SIG-M5 (cell line): ENCODE data around the gene ABCA7.

Experiments
- DNase-seq: peaks from one replicate; lab custom pipeline; 2025; lab: John Stamatoyannopoulos, UW

The ABCA7 gene

DNA sequence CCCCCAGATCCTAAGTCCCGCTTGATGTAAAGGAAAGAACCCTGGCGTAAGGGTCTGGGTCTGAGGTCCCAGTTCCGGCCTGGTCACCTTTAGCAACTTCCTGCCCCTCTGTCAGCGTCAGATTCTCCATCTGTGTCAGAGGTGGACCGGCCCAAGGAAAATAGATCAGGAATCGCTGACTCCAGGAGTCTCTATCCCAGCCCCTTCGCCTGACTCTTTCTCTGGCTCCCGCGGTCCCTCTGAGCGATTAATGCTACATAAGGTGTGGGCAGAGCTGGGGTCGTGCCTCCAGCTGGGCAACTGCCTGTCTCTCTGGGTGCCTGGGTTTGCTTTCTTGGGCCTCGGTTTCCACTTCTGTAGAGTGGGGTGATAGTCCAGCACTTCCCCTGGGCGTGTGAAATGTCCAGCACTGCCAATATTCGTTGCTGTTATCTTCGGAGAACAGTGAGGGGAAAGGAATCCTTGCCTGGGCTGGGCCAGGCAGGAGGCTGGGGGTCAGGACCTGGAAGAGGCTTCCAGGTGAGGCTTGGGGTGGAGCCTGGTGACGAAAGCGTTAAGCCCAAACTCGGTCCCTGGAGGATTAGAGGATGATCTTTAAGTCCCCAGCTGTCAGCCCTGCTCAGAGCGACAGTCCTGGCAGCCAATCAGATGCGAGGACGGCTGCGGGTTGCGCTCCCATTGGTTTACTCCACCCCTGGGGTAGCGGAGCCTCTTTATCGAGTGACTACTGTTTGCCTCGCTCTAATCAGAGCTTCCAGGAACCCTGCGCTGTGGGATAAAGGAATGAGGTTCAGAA, 767 bp downstream of the ABCA7 start:
- DNase-seq, result no peak

DNA sequence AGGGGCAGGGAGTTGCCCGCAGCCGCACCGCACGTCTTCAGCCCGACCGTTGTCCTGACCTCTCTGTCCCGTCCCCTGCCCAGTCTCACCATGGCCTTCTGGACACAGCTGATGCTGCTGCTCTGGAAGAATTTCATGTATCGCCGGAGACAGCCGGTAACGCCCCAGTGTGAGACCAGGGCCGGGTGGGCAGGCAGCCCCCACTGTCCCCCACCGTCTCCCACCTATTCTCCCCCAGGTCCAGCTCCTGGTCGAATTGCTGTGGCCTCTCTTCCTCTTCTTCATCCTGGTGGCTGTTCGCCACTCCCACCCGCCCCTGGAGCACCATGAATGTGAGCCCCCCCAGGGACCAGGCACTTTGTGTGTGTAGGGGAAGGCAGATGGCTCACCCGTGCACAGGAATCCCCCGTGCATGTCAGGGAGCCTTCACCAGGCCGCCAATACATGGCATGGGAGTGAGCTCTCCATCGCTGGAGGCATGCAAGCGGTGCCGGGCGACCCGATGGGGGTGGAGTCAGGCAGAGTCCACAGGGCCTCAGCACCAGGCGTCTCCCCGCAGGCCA, 1.4 kb downstream of the ABCA7 start:
- no peak for DNase-seq

DNA sequence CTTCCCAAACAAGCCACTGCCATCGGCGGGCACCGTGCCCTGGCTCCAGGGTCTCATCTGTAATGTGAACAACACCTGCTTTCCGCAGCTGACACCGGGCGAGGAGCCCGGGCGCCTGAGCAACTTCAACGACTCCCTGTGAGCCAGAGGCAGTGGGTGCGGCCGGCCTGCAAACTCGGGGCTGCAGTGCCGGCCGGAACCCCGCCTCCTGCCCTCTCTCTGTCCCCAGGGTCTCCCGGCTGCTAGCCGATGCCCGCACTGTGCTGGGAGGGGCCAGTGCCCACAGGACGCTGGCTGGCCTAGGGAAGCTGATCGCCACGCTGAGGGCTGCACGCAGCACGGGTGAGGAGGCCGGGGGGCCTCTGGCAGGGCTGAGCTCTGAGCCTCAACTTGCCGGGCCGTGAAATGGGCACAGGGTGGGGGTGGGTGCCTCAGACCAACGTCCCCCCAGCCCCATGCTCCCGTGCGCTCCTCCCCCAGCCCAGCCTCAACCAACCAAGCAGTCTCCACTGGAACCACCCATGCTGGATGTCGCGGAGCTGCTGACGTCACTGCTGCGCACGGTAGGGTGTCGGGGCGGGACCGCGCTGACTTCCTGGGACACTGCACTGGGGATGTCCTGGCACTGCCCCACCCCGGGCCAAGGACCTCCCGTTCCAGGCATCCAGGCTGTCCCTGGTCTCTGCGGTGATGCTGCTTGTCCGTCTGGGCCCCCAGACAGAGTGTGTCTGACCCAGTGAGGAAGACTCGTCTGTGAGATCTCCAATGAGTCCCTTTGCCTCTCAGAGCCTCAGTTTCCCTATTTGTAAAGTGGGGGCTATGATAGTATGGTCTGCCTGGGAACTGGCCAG, 2.2 kb downstream of the ABCA7 start:
- DNase-seq, result no peak

- no peak for DNase-seq
Observed at GRCh38 chr19:1042689-1043511, 3.0 kb downstream of the ABCA7 start.

GRCh38 chr19:1045247-1045603, 5.3 kb downstream of the ABCA7 start:
- no peak for DNase-seq

GRCh38 chr19:1046117-1046626, 6.3 kb downstream of the ABCA7 start:
- DNase-seq, result no peak

GRCh38 chr19:1046836-1047695, 7.2 kb downstream of the ABCA7 start:
- no peak for DNase-seq

DNA sequence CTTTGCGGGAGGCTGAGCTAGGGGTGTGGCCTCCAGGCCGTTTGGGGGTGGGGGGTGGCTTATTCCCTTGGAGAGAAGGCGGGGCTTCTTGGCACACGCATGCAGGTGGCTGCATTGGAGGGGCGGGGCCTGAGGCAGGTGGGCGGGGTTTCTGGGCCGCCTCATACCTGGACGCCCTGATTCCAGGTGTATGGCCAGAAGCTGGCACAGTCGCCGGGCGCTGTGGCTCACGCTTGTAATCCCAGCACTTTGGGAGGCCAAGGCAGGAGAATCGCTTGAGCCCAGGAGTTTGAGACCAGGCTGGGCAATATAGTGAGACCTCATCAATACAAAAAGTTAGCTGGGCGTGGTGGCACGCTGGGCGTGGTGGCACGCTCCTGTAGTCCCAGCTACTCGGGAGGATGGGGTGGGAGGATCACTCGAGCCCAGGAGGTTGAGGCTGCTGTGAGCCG, 7.8 kb downstream of the ABCA7 start:
- no peak for DNase-seq

- no peak for DNase-seq
Observed at GRCh38 chr19:1049106-1049505, 9.2 kb downstream of the ABCA7 start.

DNA sequence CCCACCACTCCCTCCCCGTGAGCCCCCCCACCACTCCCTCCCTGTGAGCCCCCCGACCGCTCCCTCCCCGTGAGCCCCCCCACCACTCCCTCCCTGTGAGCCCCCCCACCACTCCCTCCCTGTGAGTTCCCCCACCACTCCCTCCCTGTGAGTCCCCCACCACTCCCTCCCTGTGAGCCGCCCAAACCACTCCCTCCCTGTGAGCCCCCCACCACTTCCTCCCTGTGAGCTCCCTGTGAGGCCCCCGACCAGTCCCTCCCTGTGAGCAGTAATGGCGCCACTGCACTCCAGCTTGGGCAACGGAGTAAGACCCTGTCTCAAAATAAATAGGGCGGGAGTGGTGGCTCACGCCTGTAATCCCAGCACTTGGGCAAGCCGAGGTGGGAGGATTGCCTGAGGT, 9.9 kb downstream of the ABCA7 start:
- DNase-seq, result no peak

DNA sequence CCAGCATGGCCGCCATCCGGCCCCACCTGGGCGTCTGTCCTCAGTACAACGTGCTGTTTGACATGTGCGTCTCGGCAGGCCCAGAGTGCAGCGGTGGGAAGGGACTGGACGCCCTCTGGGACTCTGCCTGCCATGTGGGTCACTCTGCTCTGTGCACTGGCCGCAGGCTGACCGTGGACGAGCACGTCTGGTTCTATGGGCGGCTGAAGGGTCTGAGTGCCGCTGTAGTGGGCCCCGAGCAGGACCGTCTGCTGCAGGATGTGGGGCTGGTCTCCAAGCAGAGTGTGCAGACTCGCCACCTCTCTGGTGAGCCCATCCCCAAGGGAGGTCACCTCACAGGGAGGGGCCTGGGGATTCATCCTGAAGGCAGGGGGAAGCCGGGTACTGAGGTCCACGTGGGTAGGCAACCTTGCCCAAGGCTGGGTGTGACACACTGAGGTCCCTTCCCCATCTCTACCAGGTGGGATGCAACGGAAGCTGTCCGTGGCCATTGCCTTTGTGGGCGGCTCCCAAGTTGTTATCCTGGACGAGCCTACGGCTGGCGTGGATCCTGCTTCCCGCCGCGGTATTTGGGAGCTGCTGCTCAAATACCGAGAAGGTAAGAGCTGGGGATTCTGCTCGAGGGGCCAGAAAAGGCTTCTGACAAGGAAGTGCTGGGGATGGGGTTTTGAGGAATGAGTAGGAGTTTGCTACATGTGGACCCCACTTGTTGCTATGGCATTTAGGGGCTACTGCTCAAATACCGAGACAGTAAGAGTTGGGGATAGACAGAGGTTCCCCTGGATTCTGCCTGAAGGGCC, 11.3 kb downstream of the ABCA7 start:
- no peak for DNase-seq

DNA sequence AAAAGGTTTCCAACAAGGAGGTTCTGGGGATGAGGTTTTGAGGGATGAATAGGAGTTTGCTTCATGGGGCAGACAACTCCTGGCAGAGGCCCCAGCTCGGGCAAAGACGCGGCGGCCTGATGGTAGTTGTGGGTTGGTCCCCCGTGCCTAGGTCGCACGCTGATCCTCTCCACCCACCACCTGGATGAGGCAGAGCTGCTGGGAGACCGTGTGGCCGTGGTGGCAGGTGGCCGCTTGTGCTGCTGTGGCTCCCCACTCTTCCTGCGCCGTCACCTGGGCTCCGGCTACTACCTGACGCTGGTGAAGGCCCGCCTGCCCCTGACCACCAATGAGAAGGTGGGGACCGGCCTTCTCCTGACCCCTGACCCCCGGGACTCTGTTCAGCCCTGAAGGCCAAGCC, 11.9 kb downstream of the ABCA7 start:
- DNase-seq, result no peak

DNA sequence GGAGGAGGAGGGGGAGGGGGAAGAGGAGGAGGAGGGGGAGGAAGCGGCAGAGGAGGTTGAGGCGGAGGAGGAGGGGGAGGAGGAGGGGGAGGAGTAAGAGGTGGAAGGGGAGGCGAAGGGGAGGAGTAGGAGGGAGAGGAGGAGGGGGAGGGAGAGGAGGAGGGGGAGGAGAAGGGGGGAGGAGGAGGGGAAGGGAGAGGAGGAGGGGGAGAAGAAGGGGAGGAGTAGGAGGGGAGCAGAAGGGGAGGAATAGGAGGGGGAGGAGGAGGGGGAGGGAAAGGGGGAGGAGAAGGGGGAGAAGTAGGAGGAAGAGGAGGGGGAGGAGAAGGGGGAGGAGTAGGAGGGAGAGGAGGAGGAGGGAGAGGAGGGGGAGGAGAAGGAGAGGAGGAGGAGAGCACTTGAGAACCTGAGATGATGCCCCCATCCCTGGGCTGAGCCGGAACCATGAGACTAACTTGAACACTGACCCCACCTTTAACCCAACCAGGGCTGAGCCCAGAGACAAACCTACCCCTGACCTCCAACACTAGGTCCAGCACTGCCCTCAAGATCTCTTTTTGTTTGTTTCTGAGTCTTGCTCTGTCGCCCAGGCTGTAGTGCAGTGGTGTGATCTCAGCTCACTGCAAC, 12.6 kb downstream of the ABCA7 start:
- DNase-seq, result no peak

DNA sequence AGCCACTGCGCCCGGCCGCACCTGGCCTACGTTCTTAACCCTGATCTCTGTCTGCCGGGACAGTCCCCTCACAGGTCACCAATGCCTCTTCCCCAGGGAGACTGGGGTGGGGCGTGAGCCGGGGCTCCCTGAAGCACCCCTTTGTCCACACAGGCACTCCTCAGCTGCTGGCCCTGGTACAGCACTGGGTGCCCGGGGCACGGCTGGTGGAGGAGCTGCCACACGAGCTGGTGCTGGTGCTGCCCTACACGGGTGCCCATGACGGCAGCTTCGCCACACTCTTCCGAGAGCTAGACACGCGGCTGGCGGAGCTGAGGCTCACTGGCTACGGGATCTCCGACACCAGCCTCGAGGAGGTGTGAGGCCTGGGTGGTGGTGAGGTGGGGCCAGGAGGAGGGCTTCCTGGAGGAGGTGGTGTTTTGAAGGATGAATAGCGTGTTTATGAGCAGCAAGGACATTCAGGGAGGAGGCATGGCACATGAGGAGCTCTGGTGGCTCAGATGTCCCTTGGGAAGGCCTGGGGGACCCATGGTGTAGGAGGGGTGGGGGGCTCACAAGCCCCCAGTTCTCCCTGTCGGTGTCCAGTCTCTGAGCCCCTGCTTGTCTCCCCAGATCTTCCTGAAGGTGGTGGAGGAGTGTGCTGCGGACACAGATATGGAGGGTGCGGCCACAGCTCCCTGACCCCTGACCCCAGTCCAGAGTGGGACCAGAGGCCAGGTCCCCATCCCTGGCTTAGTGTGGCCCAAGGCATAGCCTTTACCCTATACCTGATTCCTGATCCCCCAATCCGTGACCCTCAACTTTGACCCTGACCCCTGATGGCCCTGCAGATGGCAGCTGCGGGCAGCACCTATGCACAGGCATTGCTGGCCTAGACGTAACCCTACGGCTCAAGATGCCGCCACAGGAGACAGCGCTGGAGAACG, 13.5 kb downstream of the ABCA7 start:
- DNase-seq, result no peak

GRCh38 chr19:1054102-1055027, 14.5 kb downstream of the ABCA7 start:
- DNase-seq, result no peak

DNA sequence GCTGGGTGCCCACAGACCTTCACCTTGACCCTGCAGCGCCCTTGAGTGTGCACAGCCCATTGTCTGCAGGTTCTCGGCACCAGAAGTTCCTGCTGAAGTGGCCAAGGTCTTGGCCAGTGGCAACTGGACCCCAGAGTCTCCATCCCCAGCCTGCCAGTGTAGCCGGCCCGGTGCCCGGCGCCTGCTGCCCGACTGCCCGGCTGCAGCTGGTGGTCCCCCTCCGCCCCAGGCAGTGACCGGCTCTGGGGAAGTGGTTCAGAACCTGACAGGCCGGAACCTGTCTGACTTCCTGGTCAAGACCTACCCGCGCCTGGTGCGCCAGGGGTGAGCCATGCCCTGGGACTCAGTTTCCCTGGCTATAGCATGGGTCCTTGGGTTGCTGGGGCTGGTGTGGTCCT, 15.1 kb downstream of the ABCA7 start:
- DNase-seq, result no peak

DNA sequence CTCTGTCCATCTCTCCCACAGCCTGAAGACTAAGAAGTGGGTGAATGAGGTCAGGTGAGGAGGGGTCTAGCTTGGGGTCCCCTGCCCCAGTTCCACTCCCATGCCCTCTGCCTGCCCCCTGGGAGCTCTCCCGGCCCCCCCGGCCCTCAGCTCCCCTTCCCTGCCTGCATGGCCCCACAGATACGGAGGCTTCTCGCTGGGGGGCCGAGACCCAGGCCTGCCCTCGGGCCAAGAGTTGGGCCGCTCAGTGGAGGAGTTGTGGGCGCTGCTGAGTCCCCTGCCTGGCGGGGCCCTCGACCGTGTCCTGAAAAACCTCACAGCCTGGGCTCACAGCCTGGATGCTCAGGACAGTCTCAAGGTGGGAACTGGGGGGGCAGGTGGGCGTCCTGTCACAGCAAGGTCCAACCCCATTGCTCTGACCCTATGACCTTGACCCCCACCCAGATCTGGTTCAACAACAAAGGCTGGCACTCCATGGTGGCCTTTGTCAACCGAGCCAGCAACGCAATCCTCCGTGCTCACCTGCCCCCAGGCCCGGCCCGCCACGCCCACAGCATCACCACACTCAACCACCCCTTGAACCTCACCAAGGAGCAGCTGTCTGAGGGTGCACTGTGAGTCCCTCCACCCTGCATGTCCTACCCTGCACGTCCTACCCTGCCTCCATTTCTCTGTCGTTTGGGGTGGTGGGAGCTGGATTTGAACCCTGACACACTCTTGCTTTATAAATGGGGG, 16.1 kb downstream of the ABCA7 start:
- no peak for DNase-seq
